NCI-H146 (cell line): Measurements from ENCODE around the gene ADD3.
A peak's percentile ranks its signal among the peaks of the same experiment; 100 is the strongest.
"Not testable (repeated sequence)": the region's sequence is repeated elsewhere in the genome, so short reads cannot be mapped to it uniquely, and the experiment has no call there.

Experiments used
- DNase-seq: peaks from one replicate; lab custom pipeline; 2025; lab: John Stamatoyannopoulos, UW

The ADD3 gene

GRCh38 chr10:110103921-110104461 is 96.2 kb downstream of the ADD3 start:
- no peak for DNase-seq

GRCh38 chr10:110105873-110106272 is 98.1 kb downstream of the ADD3 start:
- no peak for DNase-seq

GRCh38 chr10:110107430-110107829 is 99.6 kb downstream of the ADD3 start:
- DNase-seq: no peak

GRCh38 chr10:110107887-110108286 is 100.1 kb downstream of the ADD3 start:
- no peak for DNase-seq

GRCh38 chr10:110109511-110109910 is 101.7 kb downstream of the ADD3 start:
- no peak for DNase-seq

- DNase-seq: no peak
These were observed 102.6 kb downstream of the ADD3 start for GRCh38 chr10:110110338-110110737.

- DNase-seq: no peak
These were observed 106.0 kb downstream of the ADD3 start for GRCh38 chr10:110113670-110114337.

GRCh38 chr10:110114668-110115067 is 106.9 kb downstream of the ADD3 start:
- DNase-seq: not testable (repeated sequence)

GRCh38 chr10:110115784-110116520 is 108.2 kb downstream of the ADD3 start:
- no peak for DNase-seq

- DNase-seq: no peak
These were observed 111.3 kb downstream of the ADD3 start for GRCh38 chr10:110118891-110119621.

- no peak for DNase-seq
These were observed 115.8 kb downstream of the ADD3 start for GRCh38 chr10:110123594-110123993.

GRCh38 chr10:110129490-110129889 is 121.7 kb downstream of the ADD3 start:
- DNase-seq: no peak

- DNase-seq: no peak
These were observed 127.1 kb downstream of the ADD3 start for GRCh38 chr10:110134917-110135316.

- not testable (repeated sequence) for DNase-seq
These were observed 128.1 kb downstream of the ADD3 start for GRCh38 chr10:110135836-110136235.

- peak; percentile 35 for DNase-seq
These were observed 129.4 kb downstream of the ADD3 start for GRCh38 chr10:110137142-110137545.

- peak; percentile 58 for DNase-seq
These were observed 130.5 kb downstream of the ADD3 start for GRCh38 chr10:110138197-110138812.

- no peak for DNase-seq
These were observed 133.4 kb downstream of the ADD3 start for GRCh38 chr10:110141185-110141584.

- no peak for DNase-seq
These were observed 134.3 kb downstream of the ADD3 start for GRCh38 chr10:110141871-110142635.

- no peak for DNase-seq
These were observed 135.2 kb downstream of the ADD3 start for GRCh38 chr10:110142965-110143364.

GRCh38 chr10:110144507-110144906 is 136.7 kb downstream of the ADD3 start:
- DNase-seq: no peak

- DNase-seq: no peak
These were observed 140.2 kb downstream of the ADD3 start for GRCh38 chr10:110147961-110148360.
